ENCODE measurements around the gene CHRM4.
"Not testable (repeated sequence)": the region's sequence is repeated elsewhere in the genome, so short reads cannot be mapped to it uniquely, and the experiment has no call there.

CHRM4 gene

DNA sequence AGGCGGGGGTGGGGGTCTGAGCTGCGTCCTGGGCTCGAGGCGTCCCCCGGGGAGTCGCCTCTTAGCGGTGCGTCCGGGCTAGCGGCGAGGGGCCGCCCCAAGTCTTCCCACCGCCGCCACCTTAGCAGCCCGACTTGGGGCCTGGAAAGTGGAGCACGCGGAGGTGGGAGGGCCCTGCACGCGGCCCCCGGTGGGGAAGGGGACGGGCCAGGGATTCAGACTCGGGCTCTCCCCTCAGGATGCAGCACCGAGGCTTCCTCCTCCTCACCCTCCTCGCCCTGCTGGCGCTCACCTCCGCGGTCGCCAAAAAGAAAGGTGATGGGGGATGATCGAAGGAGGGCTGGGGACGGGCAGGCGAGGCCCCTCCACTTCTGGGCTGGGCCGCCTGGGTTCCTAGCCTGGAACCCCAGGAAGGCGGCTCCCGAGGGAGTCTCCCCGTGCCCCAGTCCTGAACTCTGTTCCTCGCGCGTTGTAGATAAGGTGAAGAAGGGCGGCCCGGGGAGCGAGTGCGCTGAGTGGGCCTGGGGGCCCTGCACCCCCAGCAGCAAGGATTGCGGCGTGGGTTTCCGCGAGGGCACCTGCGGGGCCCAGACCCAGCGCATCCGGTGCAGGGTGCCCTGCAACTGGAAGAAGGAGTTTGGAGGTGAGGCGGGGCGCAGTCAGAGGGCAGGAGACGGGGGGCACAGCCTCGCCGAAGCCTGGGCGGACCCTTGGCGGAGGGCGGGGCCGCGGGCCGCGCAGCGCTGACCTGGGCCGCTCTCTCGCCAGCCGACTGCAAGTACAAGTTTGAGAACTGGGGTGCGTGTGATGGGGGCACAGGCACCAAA lies 9.5 kb downstream of the CHRM4 start:
- DNase-seq = no peak

DNA sequence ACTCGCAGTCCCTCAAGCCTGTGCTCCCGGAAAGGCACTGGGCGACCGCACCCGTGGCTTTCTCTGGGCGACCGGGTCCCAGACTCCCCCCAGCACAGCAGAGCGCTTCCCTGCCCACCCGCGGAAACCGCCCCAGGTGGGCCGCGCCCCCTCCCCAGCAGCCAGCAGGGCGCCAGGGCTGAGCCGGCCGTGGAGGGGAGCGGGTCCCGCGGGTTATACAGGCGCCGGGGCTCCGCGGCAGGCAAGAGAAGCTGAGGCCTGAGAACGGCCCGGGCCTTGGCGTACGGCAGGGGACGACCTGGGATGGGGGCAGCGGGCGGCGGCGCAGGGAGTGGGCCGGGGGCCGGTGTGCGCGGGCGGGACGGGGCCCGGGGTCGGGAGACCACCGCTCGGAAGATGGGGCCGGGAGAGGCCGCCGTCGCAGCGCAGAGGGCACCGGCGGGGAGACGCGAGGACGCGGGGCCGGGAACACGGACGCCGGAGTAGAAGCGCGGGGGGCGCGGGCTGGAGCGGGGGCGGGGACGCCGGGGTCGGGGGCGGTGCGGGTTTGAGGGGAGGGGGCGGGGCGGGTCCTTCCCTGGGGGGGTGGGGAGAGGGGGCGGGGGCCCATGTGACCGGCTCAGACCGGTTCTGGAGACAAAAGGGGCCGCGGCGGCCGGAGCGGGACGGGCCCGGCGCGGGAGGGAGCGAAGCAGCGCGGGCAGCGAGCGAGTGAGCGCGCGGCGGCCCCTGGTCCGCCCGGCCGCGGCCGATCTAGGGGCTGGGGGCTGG lies 10.3 kb downstream of the CHRM4 start, which contains the start of gene MDK:
Gene MDK, plus strand, starts transcription at position 622 of the 771 bp plus-strand sequence. CDS start 389 bp downstream, outside the sequence.
- no peak for DNase-seq

DNA sequence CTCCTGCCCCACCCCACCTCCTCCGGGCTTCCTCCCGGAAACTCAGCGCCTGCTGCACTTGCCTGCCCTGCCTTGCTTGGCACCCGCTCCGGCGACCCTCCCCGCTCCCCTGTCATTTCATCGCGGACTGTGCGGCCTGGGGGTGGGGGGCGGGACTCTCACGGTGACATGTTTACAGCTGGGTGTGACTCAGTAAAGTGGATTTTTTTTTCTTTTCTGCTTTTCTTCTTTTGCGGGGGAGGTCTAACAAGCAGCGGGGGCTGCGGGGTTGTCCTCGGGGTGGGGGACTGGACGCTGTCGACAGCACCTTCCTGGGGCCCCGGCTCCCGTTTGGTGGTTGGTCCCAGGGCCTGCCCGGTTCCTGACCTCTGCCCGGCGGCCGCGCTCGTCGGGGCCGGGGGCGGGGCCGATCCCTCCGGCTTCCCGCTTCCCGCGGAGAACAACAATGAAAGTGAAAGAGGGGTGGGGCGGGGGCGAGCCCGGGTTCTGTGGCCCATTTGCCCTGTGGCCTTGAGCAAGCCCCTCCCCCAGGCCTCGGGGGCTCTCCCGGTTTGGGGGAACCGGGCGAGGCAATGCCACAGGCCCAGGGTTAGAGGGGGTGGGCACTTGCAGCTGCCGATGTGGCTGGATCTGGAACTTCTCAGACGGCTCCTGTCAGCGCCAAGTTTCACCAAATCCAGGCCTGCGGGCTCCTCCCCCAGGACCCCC lies 11.1 kb downstream of the CHRM4 start:
- peak; percentile 40 for DNase-seq

DNA sequence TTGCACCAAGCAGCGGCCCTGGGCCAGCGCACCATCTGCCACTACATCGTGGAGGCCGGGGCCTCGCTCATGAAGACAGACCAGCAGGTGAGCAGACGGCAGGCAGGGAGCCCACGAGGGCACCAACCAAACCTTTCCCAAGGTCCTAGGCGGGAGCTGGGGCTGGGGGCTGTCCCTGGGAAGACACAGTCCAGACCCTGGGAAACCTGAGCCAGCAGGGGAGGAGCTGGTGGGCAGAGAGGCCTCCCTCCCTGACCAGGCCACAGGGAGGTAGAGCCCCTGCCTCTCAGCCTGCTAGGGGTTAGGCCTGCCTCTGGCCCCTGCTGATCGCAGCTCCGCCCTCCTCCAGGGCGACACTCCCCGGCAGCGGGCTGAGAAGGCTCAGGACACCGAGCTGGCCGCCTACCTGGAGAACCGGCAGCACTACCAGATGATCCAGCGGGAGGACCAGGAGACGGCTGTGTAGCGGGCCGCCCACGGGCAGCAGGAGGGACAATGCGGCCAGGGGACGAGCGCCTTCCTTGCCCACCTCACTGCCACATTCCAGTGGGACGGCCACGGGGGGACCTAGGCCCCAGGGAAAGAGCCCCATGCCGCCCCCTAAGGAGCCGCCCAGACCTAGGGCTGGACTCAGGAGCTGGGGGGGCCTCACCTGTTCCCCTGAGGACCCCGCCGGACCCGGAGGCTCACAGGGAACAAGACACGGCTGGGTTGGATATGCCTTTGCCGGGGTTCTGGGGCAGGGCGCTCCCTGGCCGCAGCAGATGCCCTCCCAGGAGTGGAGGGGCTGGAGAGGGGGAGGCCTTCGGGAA lies 11.9 kb downstream of the CHRM4 start:
- not testable (repeated sequence) for DNase-seq

DNA sequence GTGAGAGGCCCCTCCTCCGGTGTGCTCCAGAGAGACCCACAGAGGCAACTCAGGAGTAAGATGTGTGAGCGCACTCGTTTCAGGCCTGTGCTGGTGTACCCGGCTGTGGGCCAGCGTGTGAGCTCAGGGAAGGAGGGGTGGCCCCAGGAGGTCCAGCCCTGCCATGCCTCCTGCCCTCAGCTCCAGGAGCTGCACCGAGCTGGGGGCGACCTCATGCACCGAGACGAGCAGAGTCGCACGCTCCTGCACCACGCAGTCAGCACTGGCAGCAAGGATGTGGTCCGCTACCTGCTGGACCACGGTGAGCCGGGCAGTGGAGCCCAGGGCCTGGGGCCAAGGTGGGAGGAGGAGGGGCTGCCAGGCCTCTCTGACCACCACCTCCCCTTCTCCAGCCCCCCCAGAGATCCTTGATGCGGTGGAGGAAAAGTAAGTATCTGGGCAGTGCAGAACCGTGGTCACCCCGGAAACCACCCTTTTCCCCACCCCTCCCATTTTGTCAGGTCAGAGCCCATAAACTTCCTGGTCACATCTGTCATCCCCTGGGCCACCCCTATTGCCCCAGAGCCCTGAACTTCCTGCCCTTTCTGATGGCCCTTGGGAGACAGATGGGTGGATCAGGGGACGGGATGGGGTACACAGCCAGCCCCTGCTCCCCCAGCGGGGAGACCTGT lies 12.6 kb downstream of the CHRM4 start:
- DNase-seq = no peak

DNA sequence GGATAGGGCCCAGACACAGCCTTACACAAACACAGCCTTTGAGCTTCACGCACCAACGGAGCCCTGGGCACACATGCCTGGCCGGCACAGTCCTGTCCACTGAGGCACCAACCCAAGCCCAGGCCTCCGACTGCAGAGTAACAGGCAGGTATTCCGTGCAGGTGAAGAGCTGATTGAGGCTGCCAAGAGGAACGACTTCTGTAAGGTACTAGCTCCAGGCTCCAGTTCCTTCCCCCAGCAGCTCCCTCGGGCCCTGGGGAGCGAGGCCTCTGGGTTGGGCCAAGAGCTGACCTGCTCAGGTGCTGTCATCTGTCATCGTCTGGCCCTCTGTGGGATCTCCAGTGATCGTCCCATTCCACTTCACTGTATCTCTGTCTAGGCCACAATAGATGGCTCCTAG lies 13.3 kb downstream of the CHRM4 start:
- DNase-seq = no peak

DNA sequence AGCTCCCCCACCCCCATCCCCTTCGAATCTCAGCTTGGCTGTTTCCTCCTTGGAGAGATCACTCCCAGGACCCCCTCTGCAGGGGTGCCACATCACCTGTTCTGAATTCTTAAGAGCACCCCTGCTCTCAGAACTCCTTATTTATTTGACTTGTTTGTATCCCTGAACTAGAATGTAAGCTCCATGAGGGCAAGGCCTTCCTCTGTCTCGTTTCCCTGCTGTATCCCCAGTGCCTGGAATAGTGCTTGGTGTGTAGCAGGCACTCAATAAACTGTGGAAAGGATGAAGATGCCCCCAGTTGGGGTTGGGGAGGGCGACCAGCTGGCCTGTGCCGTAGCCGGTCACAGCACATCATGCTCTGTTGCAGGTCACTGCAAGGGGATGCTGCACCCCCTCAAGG lies 13.7 kb downstream of the CHRM4 start:
- DNase-seq = no peak

DNA sequence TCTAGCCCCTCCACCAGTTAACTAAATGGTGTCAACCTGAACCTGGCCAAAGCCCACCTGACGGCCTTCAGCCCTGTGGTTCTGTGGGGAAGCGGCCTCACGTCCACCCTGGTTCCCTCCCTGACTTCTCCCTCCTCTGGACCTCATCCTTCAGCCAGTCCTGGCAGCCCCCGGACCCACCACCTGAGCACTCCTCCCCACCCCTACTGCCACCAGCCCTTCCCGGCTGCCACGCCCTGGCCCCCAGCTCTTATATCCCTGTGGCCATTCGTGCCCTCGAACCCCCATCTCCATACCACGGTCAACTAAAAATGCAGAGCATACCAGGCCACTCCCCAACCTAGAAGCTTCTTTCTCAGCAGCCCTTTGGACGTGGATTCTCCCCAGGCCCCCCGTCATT lies 14.3 kb downstream of the CHRM4 start:
- DNase-seq = no peak

DNA sequence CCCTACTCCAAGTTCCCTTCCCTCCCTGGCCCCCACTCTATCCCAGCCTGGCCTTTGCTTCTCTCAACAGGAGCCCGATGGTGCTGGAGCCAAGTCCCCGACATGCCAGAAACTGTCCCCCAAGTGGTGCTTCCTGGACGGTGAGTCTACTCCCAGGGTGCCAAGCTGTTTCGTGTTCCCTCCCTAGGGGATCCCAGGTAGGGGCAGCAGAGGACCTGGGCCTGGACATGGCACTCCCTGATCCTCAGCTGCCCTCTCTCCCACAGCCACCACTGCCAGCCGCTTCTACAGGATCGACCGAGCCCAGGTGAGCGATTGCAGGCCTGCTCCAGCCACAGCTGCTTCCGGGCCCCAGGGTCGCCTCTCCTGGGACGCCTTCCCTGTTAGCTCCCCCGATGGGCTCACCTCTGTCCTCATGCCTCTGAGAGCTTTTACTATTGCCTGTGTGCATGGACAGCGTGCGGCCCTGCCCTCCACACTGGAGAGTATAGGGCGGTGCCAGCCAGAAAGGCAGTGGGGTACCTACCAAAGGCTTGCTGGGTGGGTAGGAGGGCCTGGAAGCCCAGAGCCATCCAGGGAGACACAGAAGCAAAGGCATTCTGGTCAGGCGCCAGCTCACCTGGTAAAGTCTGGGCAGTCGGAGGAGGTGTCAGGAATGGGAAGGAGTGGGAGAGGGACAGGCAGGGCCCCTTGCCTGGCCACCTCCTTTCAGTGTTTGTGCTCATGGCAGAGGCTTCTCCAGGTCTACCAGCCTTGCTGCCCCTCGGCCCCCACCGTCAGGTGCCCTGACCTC lies 15.1 kb downstream of the CHRM4 start:
- no peak for DNase-seq

DNA sequence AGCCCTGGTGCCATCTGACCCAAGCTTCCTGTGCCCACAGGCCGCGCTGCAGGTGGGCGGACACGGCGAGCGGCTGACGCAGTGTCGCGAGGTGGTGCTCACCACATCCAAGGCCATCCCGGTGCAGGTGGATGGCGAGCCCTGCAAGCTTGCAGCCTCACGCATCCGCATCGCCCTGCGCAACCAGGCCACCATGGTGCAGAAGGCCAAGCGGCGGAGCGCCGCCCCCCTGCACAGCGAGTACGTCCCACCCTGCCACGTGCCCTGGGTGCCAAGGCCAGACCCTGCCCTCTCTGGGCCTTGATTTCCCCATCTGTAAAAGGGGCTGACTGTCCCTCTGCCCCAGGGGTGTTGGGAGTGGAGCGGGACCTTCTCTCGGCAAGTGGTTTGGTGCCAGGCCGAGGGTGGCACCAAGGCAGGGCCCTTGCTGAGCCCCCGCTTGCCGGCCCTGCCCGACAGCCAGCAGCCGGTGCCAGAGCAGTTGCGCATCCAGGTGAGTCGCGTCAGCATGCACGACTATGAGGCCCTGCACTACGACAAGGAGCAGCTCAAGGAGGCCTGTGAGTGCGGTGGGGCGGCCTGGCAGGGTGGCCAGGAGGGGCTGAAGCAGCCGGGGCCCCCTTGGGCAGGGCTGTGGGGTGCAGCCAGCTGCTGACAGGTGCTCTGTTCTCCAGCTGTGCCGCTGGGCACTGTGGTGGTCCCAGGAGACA lies 16.0 kb downstream of the CHRM4 start:
- no peak for DNase-seq

DNA sequence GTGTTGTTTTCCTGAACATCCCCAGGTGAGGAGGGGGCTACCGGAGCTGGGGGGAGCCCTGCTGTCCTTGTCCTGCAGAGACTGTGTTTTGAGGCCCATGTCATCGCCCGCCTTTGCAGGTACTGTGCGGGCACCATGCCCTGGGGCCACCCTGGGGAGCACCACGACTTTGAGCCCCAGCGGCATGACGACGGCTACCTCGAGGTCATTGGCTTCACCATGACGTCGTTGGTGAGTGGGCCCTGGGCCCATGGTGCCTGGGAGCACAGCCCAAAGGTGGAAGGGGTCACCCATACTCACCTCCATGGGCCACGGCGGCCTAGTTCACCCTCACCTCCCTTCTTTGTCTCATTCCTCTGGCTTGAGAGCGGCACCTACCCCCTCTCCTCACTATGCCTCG lies 16.8 kb downstream of the CHRM4 start:
- DNase-seq = no peak

DNA sequence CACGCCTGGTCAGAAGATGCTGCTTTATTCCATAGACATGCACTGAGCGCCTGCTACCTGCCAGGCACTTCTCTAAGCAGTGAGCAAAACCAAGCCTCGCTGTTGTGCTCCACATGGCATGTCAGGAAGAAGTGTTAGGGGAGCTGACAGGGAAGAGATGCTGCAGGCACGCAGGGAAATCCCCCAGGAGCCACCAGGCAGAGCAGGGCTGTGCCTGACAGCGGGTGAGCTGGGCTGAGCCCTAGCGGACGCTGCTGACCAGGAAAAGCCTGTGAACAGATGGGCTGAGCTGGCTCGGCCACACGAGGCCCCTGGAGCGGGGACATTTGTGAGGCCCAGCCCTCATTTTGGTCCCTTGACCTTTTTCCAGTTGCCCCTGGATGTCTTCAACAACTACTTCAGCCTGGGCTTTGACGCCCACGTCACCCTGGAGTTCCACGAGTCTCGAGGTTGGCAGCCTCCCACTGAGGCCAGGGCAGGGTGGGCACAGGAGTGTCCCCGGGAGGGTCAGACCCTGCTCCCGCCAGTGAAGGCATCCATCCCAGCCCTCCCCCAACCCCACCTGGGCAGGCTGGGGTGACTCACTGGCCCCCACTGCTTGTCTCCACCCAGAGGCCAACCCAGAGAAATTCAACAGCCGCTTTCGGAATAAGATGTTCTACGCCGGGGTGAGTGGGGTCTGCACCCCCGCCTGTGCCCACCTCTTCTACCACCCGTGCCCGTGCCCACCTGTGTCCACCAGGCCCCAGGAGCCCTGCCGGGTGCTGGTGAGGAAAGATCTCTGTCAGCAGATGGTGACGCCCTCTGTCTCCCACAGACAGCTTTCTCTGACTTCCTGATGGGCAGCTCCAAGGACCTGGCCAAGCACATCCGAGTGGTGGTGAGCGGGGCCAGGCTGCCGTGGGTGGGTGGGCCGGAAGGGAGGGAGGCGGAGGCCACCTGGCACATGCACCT lies 17.5 kb downstream of the CHRM4 start:
- no peak for DNase-seq

DNA sequence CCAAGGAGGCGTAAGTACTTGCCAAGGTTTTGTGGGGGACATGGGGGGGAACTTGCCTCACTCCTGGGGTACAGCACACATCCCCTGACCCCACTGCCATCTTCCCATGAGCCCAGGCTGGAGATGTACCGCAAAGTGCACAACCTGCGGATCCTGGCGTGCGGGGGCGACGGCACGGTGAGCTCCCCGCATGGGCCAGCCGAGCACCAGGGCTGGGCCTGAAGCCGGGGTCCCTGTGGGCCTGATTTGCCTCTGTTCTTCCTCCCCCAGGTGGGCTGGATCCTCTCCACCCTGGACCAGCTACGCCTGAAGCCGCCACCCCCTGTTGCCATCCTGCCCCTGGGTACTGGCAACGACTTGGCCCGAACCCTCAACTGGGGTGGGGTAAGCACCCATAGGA lies 19.1 kb downstream of the CHRM4 start:
- not testable (repeated sequence) for DNase-seq

DNA sequence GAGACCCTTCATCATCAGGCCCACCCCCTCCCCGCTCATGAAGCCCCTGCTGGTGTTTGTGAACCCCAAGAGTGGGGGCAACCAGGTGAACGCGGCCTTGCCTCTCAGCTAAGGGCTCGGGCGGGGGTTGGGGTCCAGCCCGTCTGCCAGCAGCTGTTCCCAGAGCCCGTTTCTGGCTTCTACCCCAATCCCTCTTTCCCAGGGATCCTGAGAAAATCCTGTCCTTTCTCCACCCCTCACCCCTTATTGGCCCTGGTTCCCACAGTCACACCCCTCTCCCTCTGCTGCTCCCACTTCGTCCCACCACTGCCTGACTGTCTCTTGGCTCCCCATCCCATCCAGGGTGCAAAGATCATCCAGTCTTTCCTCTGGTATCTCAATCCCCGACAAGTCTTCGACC lies 19.5 kb downstream of the CHRM4 start:
- no peak for DNase-seq

DNA sequence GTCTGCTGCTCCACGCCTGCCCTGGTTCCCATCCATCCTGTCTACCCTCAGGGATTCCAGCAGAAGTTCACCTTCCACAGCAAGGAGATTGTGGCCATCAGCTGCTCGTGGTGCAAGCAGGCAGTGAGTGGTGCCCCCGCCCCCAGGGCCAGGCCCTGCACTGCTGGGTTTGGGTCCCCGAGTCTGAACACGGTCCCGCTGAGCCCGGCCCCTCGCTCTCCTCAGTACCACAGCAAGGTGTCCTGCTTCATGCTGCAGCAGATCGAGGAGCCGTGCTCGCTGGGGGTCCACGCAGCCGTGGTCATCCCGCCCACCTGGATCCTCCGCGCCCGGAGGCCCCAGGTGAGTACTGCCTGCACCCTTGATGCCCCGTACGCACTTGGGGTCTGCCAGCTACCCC lies 20.3 kb downstream of the CHRM4 start:
- not testable (repeated sequence) for DNase-seq

DNA sequence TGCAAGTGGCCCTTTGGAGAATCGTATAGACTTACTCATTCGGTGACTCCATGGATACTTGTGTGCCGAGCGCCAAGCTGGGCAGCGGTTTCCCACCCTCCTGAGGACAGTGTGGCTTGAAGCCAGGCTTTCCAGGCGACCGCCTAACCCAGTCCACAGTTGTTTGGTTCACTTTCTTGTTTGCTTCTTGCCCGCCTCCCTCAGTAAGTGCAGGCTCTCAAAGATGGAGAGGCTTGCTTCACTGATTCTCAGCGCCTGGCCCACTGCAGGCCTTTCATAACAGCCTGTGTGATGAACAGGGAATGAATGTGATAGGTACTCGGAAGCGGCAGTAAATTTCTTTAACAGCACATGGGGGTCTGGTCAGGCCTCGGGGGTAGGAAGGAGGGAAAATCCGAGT lies 21.3 kb downstream of the CHRM4 start:
- DNase-seq = no peak

DNA sequence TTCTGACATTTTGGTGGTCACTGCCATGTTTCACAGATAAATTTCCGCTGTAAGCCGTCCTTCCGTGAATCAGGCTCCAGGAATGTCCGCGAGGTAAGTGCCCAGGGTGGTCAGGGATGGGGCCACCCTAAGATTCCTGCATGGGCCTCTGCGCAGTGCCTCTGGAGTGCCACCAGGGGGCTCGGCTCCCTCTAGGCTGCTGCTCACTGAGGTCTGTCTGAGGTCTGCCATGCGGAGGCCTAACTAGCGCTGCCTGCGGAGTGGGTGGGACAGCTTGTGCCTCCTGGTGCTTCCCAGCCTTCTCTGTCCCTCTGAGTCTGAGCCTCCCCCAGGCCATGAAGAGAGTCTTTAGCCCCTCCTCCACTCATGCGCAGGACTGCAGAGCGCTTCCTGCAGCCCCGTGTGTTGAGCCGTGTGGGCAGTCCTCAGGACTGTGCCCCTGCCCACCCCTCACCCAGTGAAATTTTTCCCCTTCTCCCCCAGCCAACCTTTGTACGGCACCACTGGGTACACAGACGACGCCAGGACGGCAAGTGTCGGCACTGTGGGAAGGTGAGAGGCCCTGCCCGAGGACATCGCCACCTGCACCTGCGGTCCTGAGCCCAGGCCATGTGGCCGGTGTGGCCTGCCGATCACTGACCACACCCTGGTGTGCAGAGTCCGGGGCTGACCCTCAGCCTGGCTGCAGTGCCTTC lies 22.0 kb downstream of the CHRM4 start:
- peak; percentile 40 for DNase-seq

DNA sequence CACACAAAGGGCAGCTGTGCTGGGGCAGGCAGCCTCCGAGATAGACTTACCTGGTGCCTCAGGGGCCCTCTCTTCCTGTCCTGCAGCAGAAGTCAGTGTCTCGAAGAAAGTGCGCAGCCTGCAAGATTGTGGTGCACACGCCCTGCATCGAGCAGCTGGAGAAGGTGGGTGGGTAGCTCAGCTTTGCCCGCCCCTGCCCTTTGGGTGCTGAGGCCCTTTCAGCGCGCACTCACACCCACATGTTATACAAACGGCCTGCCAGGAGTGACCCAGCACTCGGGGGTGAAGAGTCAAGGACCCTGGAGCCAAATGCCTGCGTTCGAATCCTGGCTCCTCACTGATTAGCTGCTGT lies 23.7 kb downstream of the CHRM4 start:
- no peak for DNase-seq
